CD4-positive, alpha-beta memory T cell (primary cell): ENCODE results near the gene TMEM135. TPM values are rescaled to one million over a fixed set of nuclear protein-coding genes. Genes with fewer than 3 reads are reported as not detected.
"Not testable (repeated sequence)": the region's sequence is repeated elsewhere in the genome, so short reads cannot be mapped to it uniquely, and the experiment has no call there.

Experiments
- CTCF ChIA-PET: fragments of 350-600 bp; sonication (Branson Sonifier 250); formaldehyde crosslinking; loops from one replicate; lab custom pipeline; 2021; ENCODE audit warnings: inconsistent platforms; ENCODE audit not compliant: partially characterized antibody; lab: Charles Lee
- POLR2A ChIA-PET: fragments of 350-600 bp; sonication (Branson Sonifier 250); formaldehyde crosslinking; loops from one replicate; lab custom pipeline; 2021; ENCODE audit not compliant: partially characterized antibody; lab: Charles Lee
- DNase-seq, 5 donors: peaks; one replicate each; pipeline versions ENCODE4 v3.0.0 to v3.0.0-alpha.2; 2020 to 2022; ENCODE audit warnings: mixed read lengths in 1 of 5
- H3K27ac ChIP-seq: one replicate; pipeline ENCODE4 v1.7.0; 2013; ENCODE audit warnings: low read depth, low read length
- H3K27me3 ChIP-seq: 2 replicates; pipeline ENCODE4 v1.7.0; 2013; ENCODE audit warnings: mild to moderate bottlenecking, low read length, moderate library complexity; ENCODE audit not compliant: insufficient read depth
- H3K36me3 ChIP-seq: 2 replicates; pipeline ENCODE4 v1.7.0; 2013; ENCODE audit warnings: mild to moderate bottlenecking, low read length, moderate library complexity; ENCODE audit not compliant: insufficient read depth
- H3K4me1 ChIP-seq: 2 replicates; pipeline ENCODE4 v1.7.0; 2013; ENCODE audit warnings: mild to moderate bottlenecking, low read length, moderate library complexity; ENCODE audit not compliant: insufficient read depth
- H3K4me3 ChIP-seq, 2 donors: one replicate each; pipeline ENCODE4 v1.7.0; 2013; ENCODE audit warnings: low read length in 2 of 2, mild to moderate bottlenecking in 1 of 2
- H3K9me3 ChIP-seq, 2 donors: one replicate each; pipeline ENCODE4 v1.7.0; 2013; ENCODE audit warnings: low read length in 2 of 2, control low read depth in 1 of 2; ENCODE audit not compliant: control insufficient read depth in 1 of 2
- H3K27ac Mint-ChIP-seq, 7 donors: one replicate each; pipeline ENCODE4 v1.8.0; 2020 to 2021; ENCODE audit warnings: mixed read lengths in 7 of 7, mild to moderate bottlenecking in 6 of 7, inconsistent platforms in 3 of 7, moderate library complexity in 3 of 7
- H3K27me3 Mint-ChIP-seq, 2 donors: one replicate each; pipeline ENCODE4 v1.8.0; 2020 to 2021; ENCODE audit warnings: mixed read lengths in 2 of 2
- H3K36me3 Mint-ChIP-seq, 2 donors: one replicate each; pipeline ENCODE4 v1.8.0; 2020 to 2021; ENCODE audit warnings: mixed read lengths in 2 of 2, inconsistent platforms in 1 of 2, mild to moderate bottlenecking in 1 of 2
- H3K4me1 Mint-ChIP-seq, 4 donors: one replicate each; pipeline ENCODE4 v1.8.0; 2020 to 2021; ENCODE audit warnings: mixed read lengths in 4 of 4, mild to moderate bottlenecking in 1 of 4
- H3K4me3 Mint-ChIP-seq, 8 donors: one replicate each; pipeline ENCODE4 v1.8.0; 2020 to 2021; ENCODE audit warnings: mixed read lengths in 8 of 8, mild to moderate bottlenecking in 7 of 8, moderate library complexity in 6 of 8, inconsistent platforms in 3 of 8
- H3K9me3 Mint-ChIP-seq, 8 donors: one replicate each; pipeline ENCODE4 v1.8.0; 2020 to 2021; ENCODE audit warnings: mixed read lengths in 8 of 8, mild to moderate bottlenecking in 5 of 8, inconsistent platforms in 3 of 8, moderate library complexity in 1 of 8
- intact Hi-C: fragments of 100-400 bp; cut with micrococcal nuclease; formaldehyde crosslinking; loops from one replicate; pipeline ENCODE4 v1.15.1; 2023
- polyA plus RNA-seq, 2 donors: library from polyadenylated mRNA; unstranded; fragments of 300-500 nt; fragmentation: Illumina TruSeq; gene quantifications; one replicate each; pipeline ENCODE4 v1.2.3, GENCODE V29; 2021
- total RNA-seq, 2 experiments: library from RNA; stranded (reverse); gene quantifications; one replicate each; pipeline ENCODE4 v1.2.3, GENCODE V29; 2021

The TMEM135 gene
- total and polyA plus RNA-seq, 4 experiments from 2014 or later = 6.6 to 12.4 (median 10.2) TPM

DNA sequence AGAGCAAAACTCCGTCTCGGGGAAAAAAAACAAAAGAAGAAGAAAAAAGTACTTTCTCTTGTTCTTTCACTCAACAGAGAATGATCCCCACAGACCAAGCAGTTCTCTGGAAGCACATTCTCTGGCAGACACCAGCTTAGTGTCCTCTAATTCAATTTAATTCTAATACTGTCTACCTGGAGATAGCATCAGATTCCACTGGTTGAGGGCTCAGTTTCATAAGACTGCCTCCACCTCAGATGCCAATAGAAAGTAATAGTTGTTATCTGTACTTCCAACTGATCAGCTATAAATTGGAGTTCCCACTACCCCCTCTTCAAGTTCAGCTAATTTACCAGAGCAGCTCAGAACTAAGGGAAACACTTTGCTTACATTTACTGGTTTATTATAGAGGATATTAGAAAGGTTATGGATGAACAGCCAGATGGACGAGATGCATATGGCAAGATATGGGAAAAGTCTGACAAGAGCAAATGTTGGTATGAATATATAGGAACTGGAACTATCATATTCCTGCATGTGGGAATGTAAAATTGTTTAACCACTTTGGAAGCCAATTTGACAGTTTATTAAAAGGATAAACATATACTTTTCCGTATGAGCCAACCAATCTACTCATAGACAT is 64.3 kb downstream of the TMEM135 start:
- intact Hi-C loops = no loop called here

DNA sequence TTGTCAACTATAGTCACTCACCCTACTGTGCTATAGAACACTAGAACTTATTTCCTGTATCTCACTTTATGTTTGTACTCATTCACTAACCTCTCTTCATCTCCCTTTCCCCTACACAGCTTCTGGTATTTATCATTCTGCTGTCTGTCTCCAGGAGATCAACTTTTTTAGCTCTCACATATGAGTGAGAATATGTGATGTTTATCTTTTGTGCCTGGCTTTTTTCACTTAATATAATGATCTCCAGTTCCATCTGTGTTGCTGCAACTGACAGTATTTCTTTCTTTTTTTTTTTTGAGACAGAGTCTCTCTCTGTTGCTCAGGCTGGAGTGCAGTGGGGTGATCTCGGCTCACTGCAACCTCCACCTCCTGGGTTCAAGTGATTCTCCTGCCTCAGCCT is 68.1 kb downstream of the TMEM135 start:
- not testable (repeated sequence) for H3K27ac Mint-ChIP-seq

More for the DNA sequence above, 64.3 kb downstream of the TMEM135 start:
- Mint-ChIP-seq H3K4me1 (peaks cover 6 to 9% (median 7%) of the 10 kb centered on the region in 4 donors), H3K36me3 (peaks cover 16 to 24% of the 10 kb centered on the region in 2 donors), H3K4me3 (no peak overlapping the region), H3K27me3 (no peaks in the 10 kb centered on the region), H3K27ac (no peak overlapping the region), H3K9me3 (peaks cover 0 to 5% (median 0%) of the 10 kb centered on the region in 8 donors)
- Histone ChIP-seq H3K27ac (no peak overlapping the region), H3K4me3 (no peak overlapping the region), H3K4me1 (peaks cover 11% of the 10 kb centered on the region), H3K36me3 (no peaks in the 10 kb centered on the region), H3K9me3 (no peaks in the 10 kb centered on the region), H3K27me3 (no peaks in the 10 kb centered on the region)
- DNase-seq = no peak
- POLR2A ChIA-PET = no interaction called here
- CTCF ChIA-PET = no interaction called here

DNA sequence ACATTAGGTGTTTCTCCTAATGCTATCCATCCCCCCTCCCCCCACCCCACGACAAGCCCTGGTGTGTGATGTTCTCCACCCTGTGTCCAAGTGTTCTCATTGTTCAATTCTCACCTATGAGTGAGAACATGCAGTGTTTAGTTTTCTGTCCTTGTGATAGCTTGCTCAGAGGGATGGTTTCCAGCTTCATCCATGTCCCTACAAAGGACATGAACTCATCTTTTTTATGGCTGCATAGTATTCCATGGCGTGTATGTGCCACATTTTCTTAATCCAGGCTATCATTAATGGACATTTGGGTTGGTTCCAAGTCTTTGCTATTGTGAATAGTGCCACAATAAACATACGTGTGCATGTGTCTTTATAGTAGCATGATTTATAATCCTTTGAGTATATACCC is 69.6 kb downstream of the TMEM135 start:
- H3K27ac Mint-ChIP-seq, H3K27ac ChIP-seq, H3K9me3 ChIP-seq, H3K4me1 Mint-ChIP-seq, H3K4me3 Mint-ChIP-seq, H3K36me3 ChIP-seq, DNase-seq, H3K9me3 Mint-ChIP-seq, H3K27me3 Mint-ChIP-seq, CTCF ChIA-PET, intact Hi-C loops, H3K4me1 ChIP-seq, POLR2A ChIA-PET, H3K27me3 ChIP-seq, H3K4me3 ChIP-seq: not testable (repeated sequence)
- peaks cover 7 to 27% of the 10 kb centered on the region in 2 donors for H3K36me3 Mint-ChIP-seq

More for the DNA sequence above, 68.1 kb downstream of the TMEM135 start:
- H3K9me3 Mint-ChIP-seq, H3K9me3 ChIP-seq, H3K36me3 ChIP-seq, H3K4me1 Mint-ChIP-seq, H3K4me1 ChIP-seq, POLR2A ChIA-PET, CTCF ChIA-PET, H3K27me3 ChIP-seq, intact Hi-C loops, H3K27ac ChIP-seq, DNase-seq, H3K4me3 Mint-ChIP-seq, H3K27me3 Mint-ChIP-seq, H3K4me3 ChIP-seq: not testable (repeated sequence)
- H3K36me3 Mint-ChIP-seq = peaks cover 7 to 27% of the 10 kb centered on the region in 2 donors

DNA sequence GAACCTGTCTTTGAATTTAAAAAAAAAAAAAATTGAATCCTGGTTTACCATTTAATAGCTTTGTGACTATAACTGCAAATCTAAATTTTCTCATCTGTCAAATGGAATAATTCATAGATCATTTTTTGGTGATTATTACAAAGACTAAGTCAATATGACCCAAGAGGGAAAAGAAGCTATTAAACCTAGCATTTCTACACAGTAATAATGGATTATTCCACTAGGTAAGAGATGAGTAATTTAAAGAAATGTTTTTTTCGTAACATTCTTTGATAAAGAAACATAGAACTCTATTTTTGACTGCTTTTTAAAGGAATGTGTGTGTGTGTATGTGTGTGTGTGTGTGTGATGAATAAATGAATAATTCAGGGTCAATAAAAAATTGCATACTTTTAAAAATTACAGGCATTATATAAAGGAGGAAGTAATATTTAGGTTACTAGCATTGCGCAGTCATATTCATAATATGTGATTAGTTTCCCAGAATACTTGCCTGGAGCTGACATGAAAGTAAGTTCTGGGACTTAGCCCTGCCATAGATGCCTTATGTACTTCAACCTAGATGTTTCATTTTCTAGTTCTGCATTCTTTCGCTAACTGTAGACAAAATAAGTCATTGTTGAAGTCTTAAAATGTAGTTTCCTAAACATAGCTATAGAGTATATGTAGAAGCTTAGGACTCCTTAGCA is 72.9 kb downstream of the TMEM135 start:
- CTCF ChIA-PET = interaction anchor here (0.8 to 1.9 kb wide), 2 partner anchors 13 to 118 kb away, joined by 3 to 9 read pairs; no protein-coding TSS in a partner anchor
- Histone ChIP-seq H3K36me3 (no peaks in the 10 kb centered on the region), H3K9me3 (no peaks in the 10 kb centered on the region), H3K27me3 (no peaks in the 10 kb centered on the region), H3K4me3 (no peak overlapping the region), H3K27ac (no peak overlapping the region), H3K4me1 (no peaks in the 10 kb centered on the region)
- Mint-ChIP-seq H3K9me3 (peaks cover 0 to 5% (median 0%) of the 10 kb centered on the region in 8 donors), H3K27ac (no peak overlapping the region), H3K4me3 (no peak overlapping the region), H3K27me3 (no peaks in the 10 kb centered on the region), H3K36me3 (peaks cover 7 to 18% of the 10 kb centered on the region in 2 donors), H3K4me1 (peaks cover 0 to 7% (median 5%) of the 10 kb centered on the region in 4 donors)
- POLR2A ChIA-PET = no interaction called here
- intact Hi-C loops = no loop called here
- DNase-seq = no peak

DNA sequence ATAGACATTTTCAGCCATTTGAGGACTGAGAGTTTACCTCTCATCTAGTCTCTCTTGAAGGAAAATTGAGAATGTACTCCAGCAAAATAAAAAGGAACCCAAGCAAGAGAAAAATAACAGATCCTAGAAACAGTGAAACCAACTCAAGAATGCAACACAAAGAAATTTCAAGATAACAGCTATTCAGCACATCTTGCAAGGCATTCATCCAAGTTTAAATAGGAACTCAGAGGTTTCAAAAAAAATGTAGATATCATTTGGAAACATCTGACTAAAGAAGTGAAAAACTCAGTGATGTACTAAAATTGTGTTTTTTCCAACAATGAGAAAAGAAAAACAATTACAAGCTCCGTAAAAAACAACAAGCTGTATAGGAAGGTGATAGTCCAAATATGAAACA is 76.4 kb downstream of the TMEM135 start:
- Mint-ChIP-seq H3K27me3 (no peaks in the 10 kb centered on the region), H3K4me3 (no peak overlapping the region), H3K9me3 (peaks cover 0 to 3% (median 0%) of the 10 kb centered on the region in 8 donors), H3K4me1 (peaks cover 6 to 13% (median 9%) of the 10 kb centered on the region in 4 donors), H3K27ac (no peak overlapping the region), H3K36me3 (peaks cover 0 to 10% of the 10 kb centered on the region in 2 donors)
- no peaks in the 10 kb centered on the region for H3K4me1 ChIP-seq
- no peak for DNase-seq
- H3K4me3 ChIP-seq = no peak overlapping the region
- H3K27ac ChIP-seq = no peak overlapping the region
- intact Hi-C loops = no loop called here
- no peaks in the 10 kb centered on the region for H3K9me3 ChIP-seq
- no peaks in the 10 kb centered on the region for H3K27me3 ChIP-seq
- ChIA-PET CTCF (no interaction called here), POLR2A (no interaction called here)
- H3K36me3 ChIP-seq = no peaks in the 10 kb centered on the region

DNA sequence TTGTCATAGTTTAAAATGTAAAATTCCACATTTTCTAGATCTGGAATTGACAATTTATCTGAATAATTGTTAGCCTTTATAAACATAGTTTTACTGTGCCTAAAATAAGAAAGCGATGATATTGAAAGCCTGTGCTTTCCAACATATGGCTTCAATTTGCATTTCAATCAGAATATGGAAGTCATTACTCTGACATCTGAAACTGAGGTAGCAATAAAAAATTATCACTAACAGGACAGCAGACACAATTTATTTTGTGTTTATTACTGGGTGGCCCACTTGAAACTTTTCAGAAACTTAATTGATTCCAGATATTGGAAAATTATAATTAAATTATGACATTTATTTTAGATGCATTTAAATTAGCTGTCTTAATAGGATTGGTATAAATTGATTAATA is 78.5 kb downstream of the TMEM135 start:
- H3K4me3 Mint-ChIP-seq = no peak overlapping the region

DNA sequence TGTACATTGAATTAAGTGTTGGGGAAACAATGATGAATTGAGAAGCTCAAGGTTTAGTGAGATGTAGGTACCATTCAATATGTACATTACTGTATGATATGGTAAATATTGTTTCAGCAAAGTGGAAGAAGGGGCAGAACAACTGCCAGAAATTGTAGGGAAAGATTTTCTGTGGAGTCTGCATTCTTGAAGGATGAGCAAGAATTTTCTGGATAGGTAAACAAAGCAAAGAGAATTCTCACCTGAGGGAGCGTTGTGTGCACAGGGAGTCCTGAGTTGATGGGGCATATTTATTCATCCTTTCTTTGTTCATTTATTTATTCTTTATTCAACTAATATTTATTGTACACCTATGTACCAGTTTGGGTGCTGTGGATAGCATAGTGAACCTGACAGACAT is 83.2 kb downstream of the TMEM135 start:
- no peak for DNase-seq
- H3K36me3 ChIP-seq = no peaks in the 10 kb centered on the region
- Mint-ChIP-seq H3K4me3 (no peak overlapping the region), H3K36me3 (peaks cover 3 to 10% of the 10 kb centered on the region in 2 donors), H3K27me3 (no peaks in the 10 kb centered on the region), H3K27ac (no peak overlapping the region), H3K4me1 (peaks cover 4 to 15% (median 7%) of the 10 kb centered on the region in 4 donors), H3K9me3 (peaks cover 0 to 3% (median 0%) of the 10 kb centered on the region in 8 donors)
- no peaks in the 10 kb centered on the region for H3K27me3 ChIP-seq
- CTCF ChIA-PET = no interaction called here
- H3K9me3 ChIP-seq = no peaks in the 10 kb centered on the region
- no peak overlapping the region for H3K27ac ChIP-seq
- no peaks in the 10 kb centered on the region for H3K4me1 ChIP-seq
- no peak overlapping the region for H3K4me3 ChIP-seq
- POLR2A ChIA-PET = no interaction called here
- intact Hi-C loops = no loop called here

More for the DNA sequence above, 78.5 kb downstream of the TMEM135 start:
- Histone ChIP-seq H3K36me3 (no peaks in the 10 kb centered on the region), H3K9me3 (no peaks in the 10 kb centered on the region), H3K4me1 (no peaks in the 10 kb centered on the region), H3K4me3 (no peak overlapping the region), H3K27me3 (no peaks in the 10 kb centered on the region), H3K27ac (no peak overlapping the region)
- ChIA-PET CTCF (no interaction called here), POLR2A (no interaction called here)
- intact Hi-C loops = no loop called here
- peaks cover 0 to 10% of the 10 kb centered on the region in 2 donors for H3K36me3 Mint-ChIP-seq
- no peak for DNase-seq
- H3K27ac Mint-ChIP-seq = no peak overlapping the region
- H3K27me3 Mint-ChIP-seq = no peaks in the 10 kb centered on the region
- peaks cover 4 to 15% (median 8%) of the 10 kb centered on the region in 4 donors for H3K4me1 Mint-ChIP-seq
- H3K9me3 Mint-ChIP-seq = peaks cover 0 to 3% (median 0%) of the 10 kb centered on the region in 8 donors
